Measurements from ENCODE around the gene MOB3A.

- TF ChIP-seq CTCF (IDR thresholded peaks at IDR 0.05; ENCODE audit: low read depth, low read length) (no peak), POLR2A (IDR thresholded peaks at IDR 0.05; ENCODE audit: extremely low read depth, insufficient read length) (no peak)
Measured at GRCh38 chr19:2077833-2078619, 18.1 kb downstream of the MOB3A start.

Measured in NB4 (cell line).